B cell (primary cell): ENCODE measurements around the gene TYW1. TPM values are rescaled to one million over a fixed set of nuclear protein-coding genes. Genes with fewer than 3 reads are reported as not detected.
"Not testable (repeated sequence)": the region's sequence is repeated elsewhere in the genome, so short reads cannot be mapped to it uniquely, and the experiment has no call there.

Experiments used
- ATAC-seq: fragments of 200-7000 bp; cut with Tn5 transposase; one replicate; pipeline ENCODE4 v1.10.0; 2021; ENCODE audit warnings: low read depth, mild to moderate bottlenecking, moderate number of reproducible peaks, moderate library complexity
- CTCF ChIA-PET: fragments of 350-600 bp; sonication (Branson Sonifier 250); formaldehyde crosslinking; loops from one replicate; lab custom pipeline; 2021; ENCODE audit warnings: antibody characterized with exemption, inconsistent platforms; lab: Charles Lee
- POLR2A ChIA-PET: fragments of 350-600 bp; sonication (Branson Sonifier 250); formaldehyde crosslinking; loops from one replicate; lab custom pipeline; 2021; ENCODE audit warnings: antibody characterized with exemption; lab: Charles Lee
- DNase-seq: peaks from one replicate; pipeline ENCODE4 v3.0.0; 2013
- H2AFZ ChIP-seq: 2 replicates; pipeline ENCODE4 v1.6.1; 2012; ENCODE audit warnings: mild to moderate bottlenecking, low read depth, low read length; ENCODE audit not compliant: insufficient read depth, poor library complexity, severe bottlenecking
- H3K27ac ChIP-seq, 2 donors: 1 replicate in 1 of 2; 2 replicates in 1 of 2; pipeline ENCODE4 v1.5.1; 2012 to 2013; ENCODE audit warnings: low read length in 2 of 2, mild to moderate bottlenecking in 2 of 2, moderate library complexity in 1 of 2
- H3K27me3 ChIP-seq, 4 experiments: fragments of 200-600 bp in 1 of 4; sonication (generic) in 1 of 4; replicated peaks in 1 of 4; 1 replicate in 2 of 4; 2 replicates in 2 of 4; pipeline versions ENCODE4 v1.6.1 to v1.7.0; 2013 to 2016; ENCODE audit warnings: low read length in 3 of 4, mild to moderate bottlenecking in 2 of 4, mixed read lengths in 1 of 4, moderate library complexity in 1 of 4; ENCODE audit not compliant: insufficient read depth in 4 of 4, control insufficient read depth in 3 of 4; ENCODE audit errors: control extremely low read depth in 1 of 4
- H3K36me3 ChIP-seq, 2 experiments: replicated peaks in 1 of 2; 1 replicate in 1 of 2; 2 replicates in 1 of 2; pipeline versions ENCODE4 v1.6.1 to v1.7.1; 2013; ENCODE audit warnings: low read length in 1 of 2; ENCODE audit not compliant: insufficient read depth in 2 of 2, control insufficient read depth in 1 of 2; ENCODE audit errors: control extremely low read depth in 1 of 2, extremely low read depth in 1 of 2
- H3K4me1 ChIP-seq, 2 donors: fragments of 200-600 bp in 1 of 2; sonication (generic) in 1 of 2; 1 replicate in 1 of 2; 2 replicates in 1 of 2; pipeline versions ENCODE4 v1.5.1 to v1.6.1; 2013 to 2017; ENCODE audit warnings: low read length in 2 of 2; ENCODE audit not compliant: control insufficient read depth in 2 of 2, insufficient read depth in 2 of 2
- H3K4me2 ChIP-seq: replicated peaks from 2 replicates; pipeline ENCODE3; 2012; ENCODE audit warnings: mild to moderate bottlenecking, low read depth, low read length; ENCODE audit not compliant: poor library complexity, severe bottlenecking
- H3K4me3 ChIP-seq, 5 experiments: fragments of 200-600 bp in 1 of 5; sonication (generic) in 1 of 5; 1 replicate in 3 of 5; 2 replicates in 2 of 5; pipeline versions ENCODE4 v1.5.1 to v1.7.0; 2011 to 2016; ENCODE audit warnings: low read length in 4 of 5, mild to moderate bottlenecking in 4 of 5, low read depth in 2 of 5, control low read depth in 1 of 5, moderate library complexity in 1 of 5; ENCODE audit not compliant: insufficient read depth in 1 of 5; ENCODE audit errors: control extremely low read depth in 1 of 5, extremely low read depth in 1 of 5
- H3K79me2 ChIP-seq: fragments of 200-600 bp; sonication (generic); one replicate; pipeline ENCODE4 v1.6.0; 2016; ENCODE audit warnings: low read length; ENCODE audit not compliant: control insufficient read depth, insufficient read depth
- H3K9ac ChIP-seq: fragments of 200-600 bp; sonication (generic); 2 replicates; pipeline ENCODE4 v1.6.1; 2017; ENCODE audit warnings: mild to moderate bottlenecking, low read length, moderate library complexity
- H3K9me3 ChIP-seq, 3 donors: one replicate each; pipeline versions ENCODE4 v1.6.1 to v1.7.1; 2013; ENCODE audit warnings: low read length in 2 of 3; ENCODE audit not compliant: control insufficient read depth in 2 of 3, insufficient read depth in 1 of 3; ENCODE audit errors: control extremely low read depth in 1 of 3
- H4K20me1 ChIP-seq: 2 replicates; pipeline ENCODE4 v1.6.0; 2012; ENCODE audit warnings: mild to moderate bottlenecking, low read length; ENCODE audit not compliant: insufficient read depth, control insufficient read depth, poor library complexity, severe bottlenecking
- H3K27ac Mint-ChIP-seq: one replicate; pipeline ENCODE4 v1.8.0; 2021; ENCODE audit warnings: mixed read lengths
- H3K27me3 Mint-ChIP-seq: one replicate; pipeline ENCODE4 v1.8.0; 2021; ENCODE audit warnings: mixed read lengths
- H3K4me1 Mint-ChIP-seq: one replicate; pipeline ENCODE4 v1.8.0; 2021; ENCODE audit warnings: mixed read lengths
- H3K4me3 Mint-ChIP-seq: one replicate; pipeline ENCODE4 v1.8.0; 2021; ENCODE audit warnings: mixed read lengths
- H3K9me3 Mint-ChIP-seq: one replicate; pipeline ENCODE4 v1.8.0; 2022; ENCODE audit warnings: mixed read lengths; ENCODE audit not compliant: insufficient read depth
- WGBS: methylation state at CpG from one replicate; pipeline ENCODE4 v1.1.5; 2013; ENCODE audit warnings: missing lambda C conversion rate; ENCODE audit not compliant: insufficient coverage; 5-methylcytosine and 5-hydroxymethylcytosine counted together
- intact Hi-C: fragments of 100-400 bp; cut with micrococcal nuclease; formaldehyde crosslinking; loops from one replicate; pipeline ENCODE4 v1.10.0; 2022
- polyA plus RNA-seq: library from polyadenylated mRNA; depleted of rRNA; stranded (reverse); fragments of >200 nt; gene quantifications from 2 replicates; pipeline ENCODE4 v1.2.3, GENCODE V29; 2012
- total RNA-seq, 2 donors: library from RNA; stranded (reverse); fragments of 120-200 nt in 1 of 2; gene quantifications; 1 replicate in 1 of 2; 2 replicates in 1 of 2; pipeline versions ENCODE4 v1.2.3 to v1.2.4, GENCODE V29; 2013 to 2022

The TYW1 gene
- total and polyA plus RNA-seq, 2 donors (not counting 1 experiment from before 2014, with no cell fraction given): 9.4 to 33.6 TPM

DNA sequence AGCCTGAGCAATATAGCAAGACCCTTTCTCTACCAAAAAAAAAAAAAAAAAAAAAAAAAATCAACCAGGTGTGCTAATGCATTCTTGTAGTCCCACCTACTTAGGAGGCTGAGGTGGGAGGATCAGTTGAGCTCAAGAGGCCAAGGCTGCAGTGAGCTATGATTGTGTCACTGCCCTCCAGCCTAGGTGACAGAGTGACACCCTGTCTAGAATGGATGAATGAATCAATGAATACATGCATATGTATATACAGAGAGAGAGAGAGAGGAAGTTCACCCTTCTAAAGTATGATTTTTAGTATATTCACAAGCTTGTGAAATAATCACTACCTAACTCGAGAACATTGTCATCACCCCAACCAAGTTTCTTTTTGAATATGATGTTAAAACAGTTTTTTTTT, 138.3 kb downstream of the TYW1 start:
- H3K4me1 Mint-ChIP-seq, H3K4me2 ChIP-seq, H3K4me1 ChIP-seq, H3K27me3 ChIP-seq, H3K4me3 ChIP-seq, H3K27ac Mint-ChIP-seq, H3K9ac ChIP-seq, H3K9me3 Mint-ChIP-seq, intact Hi-C loops, H4K20me1 ChIP-seq, H3K4me3 Mint-ChIP-seq, H3K27ac ChIP-seq, H3K27me3 Mint-ChIP-seq, H3K79me2 ChIP-seq, H3K36me3 ChIP-seq, H2AFZ ChIP-seq, ATAC-seq, DNase-seq, H3K9me3 ChIP-seq: not testable (repeated sequence)
- no CpG with 5 or more reads among the region's 1 CpG for WGBS
- ChIA-PET POLR2A (interaction anchor here (0.7 kb wide), 1 partner anchor 9 kb away, joined by 5 read pairs; no protein-coding TSS in a partner anchor), CTCF (interaction anchor here (0.6 kb wide), 1 partner anchor 93 kb away, joined by 3 read pairs; no protein-coding TSS in a partner anchor)

DNA sequence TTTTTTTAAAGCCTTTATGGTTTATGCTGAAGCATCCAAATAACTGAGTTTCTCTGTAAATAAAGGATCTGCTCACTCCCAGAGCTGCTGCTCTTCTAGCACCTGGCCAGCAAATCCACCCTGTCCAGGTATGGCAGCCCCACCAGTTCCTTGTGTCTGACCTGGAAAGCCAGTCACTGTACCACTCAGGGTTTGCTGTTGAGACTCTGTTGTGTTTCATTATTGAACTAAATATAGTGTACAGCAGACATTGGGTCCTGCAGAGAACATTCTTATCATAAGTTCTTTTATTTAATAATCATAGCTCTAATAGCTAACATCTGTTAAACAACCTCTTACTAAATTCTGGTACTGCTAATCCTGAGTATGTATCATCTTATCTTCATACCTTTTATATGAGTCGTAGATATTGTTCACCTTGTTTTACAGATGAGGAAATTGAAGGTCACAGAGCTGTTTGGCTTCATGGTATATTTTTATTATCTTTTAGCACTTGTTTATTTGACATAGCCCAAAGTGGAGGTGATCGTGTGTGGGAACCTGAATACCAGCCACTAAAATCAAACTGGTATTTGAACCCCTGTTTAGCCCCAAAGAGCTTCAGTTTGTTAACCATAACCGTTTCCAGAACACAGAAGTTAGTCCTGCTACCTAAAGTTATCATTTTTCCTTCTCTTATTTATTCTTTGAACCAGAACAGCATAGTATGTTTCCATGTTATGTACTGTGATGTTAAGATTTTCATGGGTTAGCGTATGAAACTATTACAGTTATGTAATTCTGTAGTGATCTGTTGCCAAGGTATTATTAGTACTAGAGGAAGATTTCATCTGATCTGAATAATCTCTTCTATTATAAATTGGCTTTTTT, 139.2 kb downstream of the TYW1 start:
- H3K27ac Mint-ChIP-seq, H3K4me2 ChIP-seq, H3K27ac ChIP-seq, H3K4me1 ChIP-seq, H3K27me3 Mint-ChIP-seq, ATAC-seq, intact Hi-C loops, H3K4me3 Mint-ChIP-seq, H3K79me2 ChIP-seq, H3K9ac ChIP-seq, CTCF ChIA-PET, H3K9me3 Mint-ChIP-seq, POLR2A ChIA-PET, H4K20me1 ChIP-seq, DNase-seq, H3K4me1 Mint-ChIP-seq, H2AFZ ChIP-seq, H3K36me3 ChIP-seq, H3K27me3 ChIP-seq, H3K4me3 ChIP-seq, H3K9me3 ChIP-seq: not testable (repeated sequence)
- no CpG with 5 or more reads among the region's 4 CpGs for WGBS

DNA sequence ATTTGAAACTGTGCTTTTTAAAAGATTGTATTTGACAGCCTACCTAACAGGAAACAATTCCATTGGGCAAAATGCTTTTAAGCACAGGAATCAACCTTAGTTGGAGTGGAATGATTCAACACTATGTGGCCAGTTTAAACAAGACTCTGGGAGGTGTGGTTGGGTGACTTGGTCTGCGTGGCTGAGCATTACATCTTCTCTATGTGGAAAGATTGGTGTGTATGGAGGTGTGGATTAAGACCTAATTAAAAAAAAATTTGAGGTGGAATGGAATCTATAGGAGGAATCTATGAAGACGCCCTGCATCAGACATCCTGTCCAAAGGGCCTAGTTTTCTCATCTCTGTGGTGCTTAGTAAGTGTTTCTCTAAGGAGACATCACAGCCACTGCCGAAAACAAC, 140.9 kb downstream of the TYW1 start:
- H3K27me3 Mint-ChIP-seq, ATAC-seq, H3K27me3 ChIP-seq, CTCF ChIA-PET, H3K4me2 ChIP-seq, intact Hi-C loops, POLR2A ChIA-PET, H3K4me3 Mint-ChIP-seq, H3K9ac ChIP-seq, H3K36me3 ChIP-seq, H3K27ac Mint-ChIP-seq, H3K79me2 ChIP-seq, H2AFZ ChIP-seq, H3K4me1 Mint-ChIP-seq, H4K20me1 ChIP-seq, H3K4me1 ChIP-seq, H3K4me3 ChIP-seq, H3K27ac ChIP-seq, H3K9me3 Mint-ChIP-seq, H3K9me3 ChIP-seq, DNase-seq: not testable (repeated sequence)
- 100% methylated on average over 1 of the region's 3 CpGs for WGBS

DNA sequence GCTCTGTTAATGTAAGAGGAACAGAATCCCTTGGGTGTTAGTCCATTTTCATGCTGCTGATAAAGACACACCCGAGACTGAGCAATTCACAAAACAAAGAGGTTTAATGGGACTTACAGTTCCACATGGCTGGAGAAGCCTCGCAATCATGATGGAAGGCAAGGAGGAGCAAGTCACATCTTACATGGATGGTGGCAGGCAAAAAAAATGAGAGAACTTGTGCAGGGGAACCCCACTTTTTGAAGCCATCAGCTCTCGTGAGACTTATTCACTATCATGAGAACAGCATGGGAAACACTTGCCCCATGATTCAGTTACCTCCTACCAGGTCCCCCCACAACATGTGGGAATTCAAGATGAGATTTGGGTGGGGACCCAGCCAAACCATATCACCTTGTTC, 143.2 kb downstream of the TYW1 start:
- H3K4me2 ChIP-seq, H3K4me3 ChIP-seq, ATAC-seq, H3K27me3 Mint-ChIP-seq, H3K27me3 ChIP-seq, CTCF ChIA-PET, H2AFZ ChIP-seq, H4K20me1 ChIP-seq, H3K4me3 Mint-ChIP-seq, H3K4me1 Mint-ChIP-seq, DNase-seq, intact Hi-C loops, POLR2A ChIA-PET, H3K9ac ChIP-seq, H3K27ac Mint-ChIP-seq, H3K9me3 Mint-ChIP-seq, H3K36me3 ChIP-seq, H3K27ac ChIP-seq, H3K79me2 ChIP-seq, H3K4me1 ChIP-seq, H3K9me3 ChIP-seq: not testable (repeated sequence)
- WGBS: 80% methylated on average over 2 of the region's 3 CpGs
